Panc1 (cell line): ENCODE data around the gene CALM1. TPM values are rescaled to one million over a fixed set of nuclear protein-coding genes. Genes with fewer than 3 reads are reported as not detected.

Source experiments
- ATAC-seq: fragments of 200-7000 bp; cut with Tn5 transposase; 2 replicates; pipeline ENCODE4 v1.9.1; 2020; ENCODE audit warnings: mild to moderate bottlenecking, moderate library complexity
- BruUV-seq: library from RNA; stranded (reverse); fragments of 400-500 nt; replicated peaks from 2 replicates; lab custom pipeline; 2021; lab: Mats Ljungman, UMichigan
- CTCF ChIA-PET: fragments of 300-600 bp; sonication (Branson Sonifier 250); formaldehyde crosslinking; loops from one replicate; lab custom pipeline; 2022; ENCODE audit warnings: antibody characterized with exemption; lab: Charles Lee
- POLR2A ChIA-PET: fragments of 300-600 bp; sonication (Branson Sonifier 250); formaldehyde crosslinking; loops from one replicate; lab custom pipeline; 2022; ENCODE audit warnings: antibody characterized with exemption; lab: Charles Lee
- DNase-seq: peaks from one replicate; pipeline ENCODE4 v3.0.0-alpha.2; 2010; ENCODE audit warnings: low read depth, low spot score
- H3K27ac ChIP-seq: 2 replicates; pipeline ENCODE4 v1.5.1; 2011; ENCODE audit warnings: mild to moderate bottlenecking, low read length, inconsistent platforms
- H3K27me3 ChIP-seq: fragments of 200-500 bp; sonication (Bioruptor generic); 2 replicates; pipeline ENCODE4 v1.6.0; 2014; ENCODE audit warnings: low read length, inconsistent platforms; ENCODE audit not compliant: control insufficient read depth, insufficient read depth
- H3K36me3 ChIP-seq: fragments of 200-500 bp; sonication (Bioruptor generic); 2 replicates; pipeline ENCODE4 v1.5.1; 2014; ENCODE audit warnings: inconsistent platforms, mild to moderate bottlenecking, low read length, moderate library complexity; ENCODE audit not compliant: control insufficient read depth, insufficient read depth
- H3K4me1 ChIP-seq: 2 replicates; pipeline ENCODE4 v1.5.1; 2011; ENCODE audit warnings: inconsistent platforms, mild to moderate bottlenecking, low read length, moderate library complexity; ENCODE audit not compliant: control insufficient read depth, insufficient read depth
- H3K4me3 ChIP-seq, 2 experiments: 2 replicates each; pipeline ENCODE4 v1.5.1; 2011 to 2012; ENCODE audit warnings: low read depth in 2 of 2, low read length in 2 of 2, mild to moderate bottlenecking in 2 of 2, inconsistent platforms in 1 of 2, moderate library complexity in 1 of 2
- H3K9me3 ChIP-seq: fragments of 200-500 bp; sonication (Bioruptor generic); 2 replicates; pipeline ENCODE4 v1.5.1; 2014; ENCODE audit warnings: low read depth, mild to moderate bottlenecking, inconsistent platforms, low read length, moderate library complexity; ENCODE audit not compliant: control insufficient read depth, insufficient read depth
- POLR2AphosphoS5 ChIP-seq: IDR thresholded peaks from 2 replicates; pipeline ENCODE4 v1.6.1; 2012; ENCODE audit warnings: mild to moderate bottlenecking, low read depth, low read length, moderate library complexity
- REST ChIP-seq, 2 experiments: IDR thresholded peaks; 2 replicates each; pipeline ENCODE4 v1.6.1; 2011 to 2012; ENCODE audit warnings: low read depth in 2 of 2, control low read depth in 1 of 2, low read length in 1 of 2, mild to moderate bottlenecking in 1 of 2, moderate library complexity in 1 of 2; ENCODE audit not compliant: insufficient read depth in 1 of 2
- SIN3A ChIP-seq: IDR thresholded peaks from 2 replicates; pipeline ENCODE4 v1.6.1; 2012; ENCODE audit warnings: low read depth, mild to moderate bottlenecking, low read length, moderate library complexity, borderline replicate concordance; ENCODE audit not compliant: insufficient read depth
- TCF7L2 ChIP-seq: IDR thresholded peaks from 2 replicates; pipeline ENCODE4 v1.6.1; 2011; ENCODE audit warnings: mild to moderate bottlenecking, low read depth, low read length, inconsistent platforms
- in situ Hi-C: cut with HindIII; loops from 2 replicates; pipeline ENCODE4 v1.10.0; 2016; ENCODE audit warnings: low sequenced_read_pairs, low pct_unique_long_range_greater_than_20kb
- intact Hi-C: fragments of 100-400 bp; cut with micrococcal nuclease; formaldehyde crosslinking; loops from one replicate; pipeline ENCODE4 v1.10.0; 2022; ENCODE audit not compliant: unreplicated experiment
- total RNA-seq: library from RNA; stranded (reverse); gene quantifications from one replicate; pipeline ENCODE4 v1.2.1, GENCODE V29; 2021; ENCODE audit not compliant: unreplicated experiment
- TF ChIP-seq, protein P1 (sequence below): fragments of 450-650 bp; IDR thresholded peaks from 2 replicates; pipeline ENCODE4 v1.5.1; 2017; ENCODE audit warnings: mild to moderate bottlenecking

CALM1 gene
- total RNA-seq, 1 experiment from 2014 or later, result 182 TPM

GRCh38 chr14:90443161-90444076 lies 46.6 kb downstream of the CALM1 start:
- in situ Hi-C loops (no loop called here), intact Hi-C loops (no loop called here)
- ATAC-seq (no peak), DNase-seq (no peak)
- Histone ChIP-seq H3K9me3 (no peaks in the 10 kb centered on the region), H3K4me1 (peaks cover 2% of the 10 kb centered on the region; the same call in 1 of the 2 replicates), H3K36me3 (no peaks in the 10 kb centered on the region), H3K4me3 (no peak overlapping the region), H3K27ac (no peak overlapping the region), H3K27me3 (no peaks in the 10 kb centered on the region)
- ChIA-PET POLR2A (no interaction called here), CTCF (no interaction called here)
- TF ChIP-seq POLR2AphosphoS5 (no peak), TCF7L2 (no peak), SIN3A (no peak), REST (IDR thresholded peaks at IDR 0.05; ENCODE audit: insufficient read depth in 1 of 2, low read depth in 2 of 2, low read length in 1 of 2) (no peak)
- TF ChIP-seq, protein P1, sequence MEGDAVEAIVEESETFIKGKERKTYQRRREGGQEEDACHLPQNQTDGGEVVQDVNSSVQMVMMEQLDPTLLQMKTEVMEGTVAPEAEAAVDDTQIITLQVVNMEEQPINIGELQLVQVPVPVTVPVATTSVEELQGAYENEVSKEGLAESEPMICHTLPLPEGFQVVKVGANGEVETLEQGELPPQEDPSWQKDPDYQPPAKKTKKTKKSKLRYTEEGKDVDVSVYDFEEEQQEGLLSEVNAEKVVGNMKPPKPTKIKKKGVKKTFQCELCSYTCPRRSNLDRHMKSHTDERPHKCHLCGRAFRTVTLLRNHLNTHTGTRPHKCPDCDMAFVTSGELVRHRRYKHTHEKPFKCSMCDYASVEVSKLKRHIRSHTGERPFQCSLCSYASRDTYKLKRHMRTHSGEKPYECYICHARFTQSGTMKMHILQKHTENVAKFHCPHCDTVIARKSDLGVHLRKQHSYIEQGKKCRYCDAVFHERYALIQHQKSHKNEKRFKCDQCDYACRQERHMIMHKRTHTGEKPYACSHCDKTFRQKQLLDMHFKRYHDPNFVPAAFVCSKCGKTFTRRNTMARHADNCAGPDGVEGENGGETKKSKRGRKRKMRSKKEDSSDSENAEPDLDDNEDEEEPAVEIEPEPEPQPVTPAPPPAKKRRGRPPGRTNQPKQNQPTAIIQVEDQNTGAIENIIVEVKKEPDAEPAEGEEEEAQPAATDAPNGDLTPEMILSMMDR, result no peak
- no TSS peak for BruUV-seq

DNA sequence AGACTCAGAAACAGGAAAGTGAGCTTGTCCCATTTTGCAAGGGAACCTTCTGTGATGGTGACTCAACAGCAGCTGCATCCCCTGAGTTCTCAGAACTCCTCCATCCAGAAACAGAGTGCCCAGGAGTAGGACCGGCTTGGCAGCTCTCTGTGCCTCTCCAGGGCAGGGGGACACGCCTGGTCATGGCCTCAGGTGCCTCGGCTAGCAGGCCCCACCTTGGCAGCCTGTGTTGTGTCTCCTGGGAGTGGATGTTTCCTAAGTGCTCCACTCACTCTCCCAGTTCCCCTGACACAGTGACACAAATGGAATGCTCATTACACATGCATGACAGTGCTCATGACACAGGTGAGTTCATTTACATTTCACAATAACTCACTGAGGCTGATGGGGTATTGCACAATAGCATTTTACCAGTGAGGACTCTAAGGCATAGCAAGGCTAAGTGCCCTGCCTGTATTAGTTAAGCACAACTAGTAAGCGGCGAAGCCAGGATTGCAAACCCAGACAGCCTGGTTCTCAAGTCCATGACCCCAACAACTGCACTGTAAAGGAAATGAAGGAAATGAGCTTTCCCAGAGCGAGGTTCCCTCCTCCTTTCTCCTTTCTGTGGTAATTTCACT lies 47.4 kb downstream of the CALM1 start:
- peaks cover 2% of the 10 kb centered on the region; the same call in 1 of the 2 replicates for H3K4me1 ChIP-seq
- no peak for ATAC-seq
- no TSS peak for BruUV-seq
- DNase-seq, result no peak
- no peak overlapping the region for H3K4me3 ChIP-seq
- H3K36me3 ChIP-seq, result no peaks in the 10 kb centered on the region
- TF ChIP-seq REST (IDR thresholded peaks at IDR 0.05; ENCODE audit: insufficient read depth in 1 of 2, low read depth in 2 of 2, low read length in 1 of 2) (no peak), SIN3A (no peak), TCF7L2 (no peak), POLR2AphosphoS5 (no peak)
- TF ChIP-seq, protein P1, result no peak
- intact Hi-C loops (no loop called here), in situ Hi-C loops (no loop called here)
- no peaks in the 10 kb centered on the region for H3K27me3 ChIP-seq
- H3K27ac ChIP-seq, result no peak overlapping the region
- POLR2A ChIA-PET, result no interaction called here
- H3K9me3 ChIP-seq, result no peaks in the 10 kb centered on the region
- CTCF ChIA-PET, result no interaction called here
